HepG2 (cell line): ENCODE results near the gene GALNT11. TPM values are rescaled to one million over a fixed set of nuclear protein-coding genes. Genes with fewer than 3 reads are reported as not detected.

Source experiments
- ATAC-seq: fragments of 200-7000 bp; cut with Tn5 transposase; 3 replicates; pipeline ENCODE4 v1.9.1; 2020; ENCODE audit warnings: mild to moderate bottlenecking, moderate library complexity
- BruUV-seq: library from RNA; stranded (reverse); fragments of 400-500 nt; replicated peaks from 2 replicates; lab custom pipeline; 2021; lab: Mats Ljungman, UMichigan
- CTCF ChIA-PET: fragments of 300-600 bp; formaldehyde crosslinking; extraction: SDS; loops from one replicate; lab custom pipeline; 2021; ENCODE audit warnings: low total read pairs, inconsistent platforms, low intra/inter-chr PET ratio; lab: Yijun Ruan, JAX
- POLR2A ChIA-PET: fragments of 350-600 bp; sonication (Branson Sonifier 250); formaldehyde crosslinking; loops from one replicate; lab custom pipeline; 2020; ENCODE audit warnings: antibody characterized with exemption, inconsistent platforms; lab: Yijun Ruan, JAX
- DNase-seq: peaks from one replicate; pipeline ENCODE4 v3.0.0-alpha.2; 2015; ENCODE audit warnings: low spot score
- FAIRE-seq: peaks from 3 replicates; lab custom pipeline; 2011; peaks lifted over from hg19 to GRCh38; lab: Jason Lieb, UNC
- H2AFZ ChIP-seq: one replicate; pipeline ENCODE4 v1.6.1; 2011; ENCODE audit warnings: low read length, inconsistent platforms
- H3K27ac ChIP-seq: fragments of 300-600 bp; 3 replicates; pipeline ENCODE4 v1.8.0; 2011; ENCODE audit warnings: mixed run types, mild to moderate bottlenecking, mixed read lengths, low read length, inconsistent platforms; ENCODE audit not compliant: insufficient read depth; ENCODE audit errors: extremely low read length
- H3K27me3 ChIP-seq, 2 experiments: fragments of 200-600 bp in 1 of 2; 2 replicates in 1 of 2; 3 replicates in 1 of 2; pipeline versions ENCODE4 v1.6.0 to v1.8.0; 2011; ENCODE audit warnings: low read length in 2 of 2, mild to moderate bottlenecking in 2 of 2, moderate library complexity in 2 of 2, inconsistent platforms in 1 of 2; ENCODE audit not compliant: insufficient read depth in 2 of 2, control insufficient read depth in 1 of 2
- H3K36me3 ChIP-seq, 2 experiments: fragments of 200-600 bp in 1 of 2; replicated peaks in 1 of 2; 2 replicates in 1 of 2; 3 replicates in 1 of 2; pipeline versions ENCODE4 v1.5.1 to v1.8.0; 2011; ENCODE audit warnings: low read length in 2 of 2, inconsistent platforms in 1 of 2; ENCODE audit not compliant: insufficient read depth in 2 of 2, control insufficient read depth in 1 of 2
- H3K4me1 ChIP-seq: 2 replicates; pipeline ENCODE4 v1.5.1; 2012; ENCODE audit warnings: low read length, inconsistent platforms; ENCODE audit not compliant: insufficient read depth
- H3K4me2 ChIP-seq: 2 replicates; pipeline ENCODE4 v1.6.0; 2011; ENCODE audit warnings: low read depth, low read length, inconsistent platforms
- H3K4me3 ChIP-seq, 3 experiments: fragments of 200-600 bp in 1 of 3; sonication (generic), shearing (Covaris generic) in 1 of 3; replicated peaks in 1 of 3; 2 replicates each; pipeline ENCODE4 v1.5.1; 2011 to 2016; ENCODE audit warnings: low read length in 3 of 3, inconsistent platforms in 2 of 3, low read depth in 2 of 3, mild to moderate bottlenecking in 2 of 3, control low read depth in 1 of 3, mixed read lengths in 1 of 3; ENCODE audit not compliant: insufficient read depth in 1 of 3
- H3K79me2 ChIP-seq: one replicate; pipeline ENCODE4 v1.6.1; 2011; ENCODE audit warnings: low read length, inconsistent platforms; ENCODE audit not compliant: insufficient read depth
- H3K9ac ChIP-seq: 2 replicates; pipeline ENCODE4 v1.6.0; 2011; ENCODE audit warnings: mild to moderate bottlenecking, low read depth, low read length, inconsistent platforms; ENCODE audit not compliant: insufficient read depth
- H3K9me3 ChIP-seq: 2 replicates; pipeline ENCODE4 v1.5.1; 2012; ENCODE audit warnings: mild to moderate bottlenecking, low read length
- H4K20me1 ChIP-seq: 2 replicates; pipeline ENCODE4 v1.6.0; 2011; ENCODE audit warnings: inconsistent platforms, mild to moderate bottlenecking, low read length, moderate library complexity; ENCODE audit not compliant: insufficient read depth
- BRD4 ChIP-seq: sonication (generic); formaldehyde crosslinking; IDR thresholded peaks from 2 replicates; pipeline ENCODE4 v1.4.0; 2020; ENCODE audit warnings: missing genetic modification reagents
- CHD2 ChIP-seq: IDR thresholded peaks from 2 replicates; pipeline ENCODE4 v1.6.1; 2011; ENCODE audit warnings: low read depth, low read length, improper control_type of control experiment
- EEA1 ChIP-seq: sonication (generic); formaldehyde crosslinking; IDR thresholded peaks from 2 replicates; pipeline ENCODE4 v1.5.1; 2020; ENCODE audit warnings: mild to moderate bottlenecking, missing genetic modification reagents, borderline replicate concordance
- FIP1L1 ChIP-seq: fragments of 200-400 bp; formaldehyde crosslinking; IDR thresholded peaks from 2 replicates; pipeline ENCODE4 v1.6.1; 2018; ENCODE audit warnings: low read depth, mild to moderate bottlenecking, low read length, moderate library complexity, borderline replicate concordance; ENCODE audit not compliant: insufficient read depth
- KDM6A ChIP-seq: IDR thresholded peaks from 2 replicates; pipeline ENCODE4 v1.6.1; 2016; ENCODE audit warnings: low read depth
- MAX ChIP-seq: IDR thresholded peaks from 2 replicates; pipeline ENCODE4 v1.6.1; 2012; ENCODE audit warnings: inconsistent platforms
- MTF2 ChIP-seq: sonication (generic); formaldehyde crosslinking; IDR thresholded peaks from 2 replicates; pipeline ENCODE4 v1.5.0; 2020; ENCODE audit warnings: missing genetic modification reagents, borderline replicate concordance
- NCOA1 ChIP-seq: sonication (generic); formaldehyde crosslinking; IDR thresholded peaks from 2 replicates; pipeline ENCODE4 v1.9.0; 2021; ENCODE audit warnings: missing genetic modification reagents
- SRSF4 ChIP-seq: fragments of 200-400 bp; formaldehyde crosslinking; IDR thresholded peaks from one replicate; pipeline ENCODE4 v1.6.1; 2018; ENCODE audit warnings: mild to moderate bottlenecking, low read depth, low read length, moderate library complexity; ENCODE audit not compliant: poor library complexity, severe bottlenecking
- STAT5B ChIP-seq: sonication (generic); formaldehyde crosslinking; IDR thresholded peaks from 2 replicates; pipeline ENCODE4 v1.4.0; 2020; ENCODE audit warnings: missing genetic modification reagents
- TBX2 ChIP-seq: sonication (generic); formaldehyde crosslinking; IDR thresholded peaks from 2 replicates; pipeline ENCODE4 v1.5.0; 2020; ENCODE audit warnings: missing genetic modification reagents, mild to moderate bottlenecking, borderline replicate concordance
- ZBTB4 ChIP-seq: sonication (generic); formaldehyde crosslinking; IDR thresholded peaks from 2 replicates; pipeline ENCODE4 v1.4.0; 2020; ENCODE audit warnings: missing genetic modification reagents, mild to moderate bottlenecking, borderline replicate concordance
- ZBTB42 ChIP-seq: sonication (generic); formaldehyde crosslinking; IDR thresholded peaks from 2 replicates; pipeline ENCODE4 v1.5.0; 2020; ENCODE audit warnings: mild to moderate bottlenecking, missing genetic modification reagents
- ZNF543 ChIP-seq: sonication (generic); formaldehyde crosslinking; IDR thresholded peaks from 2 replicates; pipeline ENCODE4 v1.4.0; 2020; ENCODE audit warnings: mild to moderate bottlenecking, missing genetic modification reagents
- ZNF550 ChIP-seq: sonication (generic); formaldehyde crosslinking; IDR thresholded peaks from 2 replicates; pipeline ENCODE4 v1.4.0; 2020; ENCODE audit warnings: mild to moderate bottlenecking, missing genetic modification reagents, borderline replicate concordance
- ZNF747 ChIP-seq: sonication (generic); formaldehyde crosslinking; IDR thresholded peaks from 2 replicates; pipeline ENCODE4 v1.8.1; 2023; ENCODE audit warnings: missing genetic modification reagents, mild to moderate bottlenecking, borderline replicate concordance
- WGBS: methylation state at CpG from one replicate; pipeline ENCODE4 v1.1.6; 2017; ENCODE audit warnings: low lambda C conversion rate; 5-methylcytosine and 5-hydroxymethylcytosine counted together
- in situ Hi-C: cut with HindIII; loops from 2 replicates; pipeline ENCODE4 v1.10.0; 2017; ENCODE audit warnings: low pct_unique_long_range_greater_than_20kb; ENCODE audit not compliant: extremely low pct_ligation_motif_present
- intact Hi-C: fragments of 100-400 bp; cut with micrococcal nuclease; formaldehyde crosslinking; loops from one replicate; pipeline ENCODE4 v1.10.0; 2022; ENCODE audit not compliant: unreplicated experiment
- polyA plus RNA-seq, 8 experiments: library from polyadenylated mRNA; depleted of rRNA in 3 of 8; stranded (reverse) in 7 of 8; unstranded in 1 of 8; fragments of >200 nt; fragmentation: Illumina TruSeq in 4 of 8; extraction: Trizol in 4 of 8; gene quantifications; 2 replicates each; pipeline versions ENCODE4 v1.2.1 to v1.2.3, GENCODE V29; 2011 to 2016; ENCODE audit warnings: low read depth in 4 of 8, missing spikeins in 1 of 8, mixed read lengths in 1 of 8; ENCODE audit not compliant: insufficient read depth in 1 of 8
- total RNA-seq, 5 experiments: library from RNA; depleted of rRNA; stranded (reverse); fragments of >200 nt; fragmentation: Illumina TruSeq; extraction: Trizol; gene quantifications; 2 replicates each; pipeline ENCODE4 v1.2.3, GENCODE V29; 2016; ENCODE audit warnings: low read depth in 1 of 5

Gene GALNT11
- total and polyA plus RNA-seq, 2 of the 13 experiments (the other 11 are each of a cell fraction or from before 2014, with no cell fraction given) = 9.3 to 16.3 TPM

- FAIRE-seq = no peak
- Histone ChIP-seq H3K27me3 (no peaks in the 10 kb centered on the region), H3K4me3 (no peak overlapping the region), H4K20me1 (no peaks in the 10 kb centered on the region), H3K27ac (no peak overlapping the region), H3K4me2 (no peak overlapping the region), H3K79me2 (no peaks in the 10 kb centered on the region), H3K36me3 (peaks cover 5 to 31% of the 10 kb centered on the region in 2 experiments), H3K9me3 (no peaks in the 10 kb centered on the region), H3K4me1 (no peaks in the 10 kb centered on the region), H2AFZ (no peak overlapping the region), H3K9ac (no peak overlapping the region)
- no peak for DNase-seq
- BruUV-seq = no TSS peak
- ChIA-PET POLR2A (no interaction called here), CTCF (no interaction called here)
- intact Hi-C loops (no loop called here), in situ Hi-C loops (no loop called here)
- TF ChIP-seq ZBTB4 (CRISPR knock-in tag) = no peak
- TF ChIP-seq TBX2 (CRISPR knock-in tag) = no peak
- no peak for TF ChIP-seq SRSF4
- TF ChIP-seq ZBTB42 (CRISPR knock-in tag) = no peak
- no peak for TF ChIP-seq NCOA1
- no peak for TF ChIP-seq BRD4 (CRISPR knock-in tag)
- TF ChIP-seq STAT5B (CRISPR knock-in tag) = no peak
- no peak for TF ChIP-seq FIP1L1
- no peak for TF ChIP-seq KDM6A (CRISPR knock-in tag)
- no peak for TF ChIP-seq ZNF747 (CRISPR knock-in tag)
- no peak for TF ChIP-seq ZNF550 (CRISPR knock-in tag)
- TF ChIP-seq EEA1 (CRISPR knock-in tag) = no peak
- TF ChIP-seq MTF2 (CRISPR knock-in tag) = no peak
- no peak for TF ChIP-seq CHD2
- no peak for TF ChIP-seq MAX
- no peak for TF ChIP-seq ZNF543 (CRISPR knock-in tag)
- no peak for ATAC-seq
- WGBS = 98% methylated on average over 7 of the region's 7 CpGs
Observed at GRCh38 chr7:152126741-152127140, 101.3 kb downstream of the GALNT11 start.
